GM19043 (cell line): ENCODE results near the gene ZKSCAN5.

Experiments
- ATAC-seq: cut with Tn5 transposase; IDR thresholded peaks from one replicate; pipeline ENCODE4 v1.9.1; 2021; ENCODE audit warnings: low read depth; ENCODE audit not compliant: unreplicated experiment

ZKSCAN5 gene

DNA sequence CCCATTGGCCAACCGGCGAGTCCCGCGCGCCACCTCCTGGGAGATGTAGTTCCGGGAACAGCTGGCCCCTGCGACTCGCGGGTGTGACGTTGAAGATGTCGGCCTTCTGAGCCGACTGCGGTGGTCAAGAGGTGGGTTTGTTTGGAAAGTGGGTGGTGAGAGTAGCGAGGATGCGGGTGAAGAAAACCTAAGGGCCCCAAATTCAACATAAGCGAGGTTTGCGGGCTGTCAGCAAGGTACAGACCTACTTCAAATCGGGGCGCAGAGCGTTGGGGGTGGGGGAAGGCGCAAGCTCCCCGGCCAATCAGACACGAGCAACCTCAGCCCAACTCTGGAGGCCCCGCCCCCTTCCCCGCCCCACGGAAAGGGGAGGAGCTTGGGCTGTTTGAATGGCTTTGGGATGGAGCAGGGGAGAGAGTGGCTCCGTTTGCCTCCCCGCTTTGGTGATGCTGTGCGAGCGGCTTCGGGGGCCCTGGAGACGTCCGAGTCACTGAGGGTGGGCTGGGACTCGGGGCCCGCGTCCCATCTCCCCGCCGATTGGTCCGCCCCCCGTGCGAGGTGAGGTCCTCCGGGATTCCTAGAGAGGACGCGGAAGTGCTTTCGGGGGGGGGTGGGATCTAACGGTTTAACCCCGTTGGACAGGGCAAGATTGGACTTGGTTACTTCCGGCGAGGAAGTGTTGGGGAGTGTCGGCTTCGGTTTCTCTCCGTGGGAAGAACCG lies at the start of gene ZKSCAN5:
ZKSCAN5 (plus strand) TSS at position 60 of the 721 bp plus-strand sequence. CDS start 1,383 bp downstream, outside the sequence.
- peak; percentile 74 for ATAC-seq

DNA sequence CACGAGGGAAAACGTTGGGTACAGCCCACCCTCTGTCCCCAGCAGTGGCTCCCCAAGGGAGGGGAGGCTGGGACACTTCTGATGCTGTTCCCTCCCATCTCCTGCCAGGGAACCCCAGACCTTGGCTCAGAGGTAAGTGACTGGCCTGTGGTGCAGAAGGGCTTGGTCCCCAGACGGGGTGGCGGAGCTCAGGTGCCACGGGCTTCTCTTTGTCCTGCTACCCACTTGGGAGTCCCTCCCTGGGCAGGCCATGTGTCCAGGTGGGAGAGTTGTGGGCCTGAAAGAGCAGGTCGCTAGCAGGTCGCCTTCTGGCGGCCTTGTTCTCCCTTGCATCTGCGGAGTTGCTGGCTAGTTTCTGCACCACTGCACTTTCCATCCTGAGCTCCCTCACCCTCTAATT lies 48.6 kb upstream of the ZKSCAN5 start:
- ATAC-seq = no peak

DNA sequence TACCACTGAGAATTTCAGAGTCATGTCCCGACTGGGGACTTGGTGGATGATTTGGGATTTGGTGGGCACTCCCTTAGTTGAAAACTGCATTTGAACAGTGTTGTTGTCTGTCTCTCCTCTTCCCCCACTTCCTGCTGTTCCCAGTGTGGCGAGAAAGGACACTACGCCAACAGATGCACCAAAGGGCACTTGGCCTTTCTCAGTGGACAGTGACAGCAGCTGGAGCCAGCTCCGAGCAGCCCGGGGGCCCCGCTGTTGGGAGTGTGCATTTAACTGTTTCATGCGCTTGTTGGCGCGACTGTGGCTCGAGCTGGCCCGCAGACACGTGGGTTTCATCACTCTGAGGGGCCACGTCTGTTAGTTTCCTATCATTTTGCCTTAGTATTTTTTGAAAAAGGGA lies 48.2 kb upstream of the ZKSCAN5 start:
- no peak for ATAC-seq

DNA sequence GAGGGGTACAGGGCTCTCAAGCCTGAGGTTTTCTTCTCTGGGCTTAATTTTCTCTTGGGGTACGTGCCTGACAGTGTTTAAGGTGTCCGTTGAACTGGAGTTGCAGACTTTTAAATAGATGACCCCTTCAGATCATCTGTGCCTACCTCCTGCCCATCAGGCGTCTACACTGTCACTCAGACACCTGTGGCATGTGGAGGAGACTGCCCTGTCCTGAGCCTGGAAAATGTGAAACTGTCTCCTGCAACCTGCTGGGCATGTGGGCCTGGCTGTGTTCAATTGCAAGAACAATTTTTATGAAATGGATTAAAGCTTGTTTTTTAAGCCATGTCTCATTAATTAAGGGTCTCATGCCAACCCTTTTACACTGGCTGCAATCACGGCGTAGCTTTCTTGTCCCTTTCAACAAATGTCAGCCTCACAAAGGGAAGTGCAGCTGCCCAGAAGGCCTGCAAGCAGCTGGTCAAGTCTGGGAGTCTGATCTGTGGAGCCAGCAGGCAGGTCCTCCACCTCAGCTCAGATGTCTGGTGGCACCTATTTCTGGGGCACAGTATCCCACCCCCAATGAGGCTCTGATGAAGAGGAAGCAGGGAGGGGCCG lies 47.3 kb upstream of the ZKSCAN5 start:
- no peak for ATAC-seq

DNA sequence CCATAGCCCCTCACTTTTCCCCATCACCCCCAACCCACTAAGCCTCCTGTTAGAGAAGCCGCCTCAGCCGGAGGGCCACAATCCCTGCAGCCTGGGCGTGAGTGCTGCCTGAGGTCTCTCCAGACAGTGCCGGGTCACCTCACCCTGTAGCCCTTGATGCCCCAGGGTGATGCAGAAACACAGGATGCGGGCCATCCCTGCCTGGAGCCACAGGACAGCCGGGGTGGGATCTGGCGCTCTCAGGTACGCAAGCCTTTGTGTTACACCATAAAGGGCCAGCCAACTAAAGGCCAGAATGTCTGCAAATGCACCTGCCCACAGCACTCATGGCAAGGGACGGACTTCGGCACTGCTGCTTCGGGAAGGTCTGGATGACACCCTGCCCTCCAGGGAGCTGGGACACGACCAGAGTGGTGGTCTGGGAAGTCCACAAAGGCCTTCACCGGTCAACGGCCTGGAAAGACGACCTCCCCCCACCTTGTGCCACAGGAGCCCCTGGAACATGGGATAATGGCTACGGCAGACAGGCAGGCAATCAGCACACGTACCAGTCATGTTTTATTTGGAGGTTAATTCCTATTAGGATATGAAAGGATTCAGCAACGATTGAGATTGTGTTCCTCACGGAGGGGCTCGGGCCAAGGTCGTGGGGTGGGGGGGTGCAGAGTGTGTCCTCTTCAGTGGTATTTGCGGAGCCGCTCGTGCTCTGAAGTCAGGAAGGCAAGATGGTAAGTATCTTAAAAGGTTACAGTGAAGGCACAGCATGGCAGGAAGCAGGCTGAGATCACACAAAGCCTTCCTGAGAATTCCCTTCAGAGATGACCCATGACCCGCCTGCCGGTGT lies 46.6 kb upstream of the ZKSCAN5 start:
- no peak for ATAC-seq

DNA sequence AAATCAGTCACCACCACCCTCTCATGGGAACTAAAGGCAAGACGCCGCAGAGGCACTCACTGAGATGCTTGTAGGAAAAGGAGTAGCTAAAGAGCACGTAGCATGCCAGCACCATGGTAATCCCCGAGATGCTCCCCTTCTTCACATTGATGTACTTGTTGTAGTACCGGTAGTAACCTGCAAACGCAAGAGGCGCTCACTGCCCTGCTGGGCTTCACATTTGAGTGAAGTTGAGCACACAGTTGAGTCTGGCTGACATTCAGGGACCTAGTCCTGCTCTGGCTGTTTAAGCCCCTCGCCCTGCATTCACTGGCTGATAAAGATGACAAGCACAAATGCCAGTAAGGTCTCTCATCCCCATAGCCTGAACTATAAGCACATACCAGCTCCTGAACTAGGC lies 45.4 kb upstream of the ZKSCAN5 start:
- ATAC-seq = no peak

DNA sequence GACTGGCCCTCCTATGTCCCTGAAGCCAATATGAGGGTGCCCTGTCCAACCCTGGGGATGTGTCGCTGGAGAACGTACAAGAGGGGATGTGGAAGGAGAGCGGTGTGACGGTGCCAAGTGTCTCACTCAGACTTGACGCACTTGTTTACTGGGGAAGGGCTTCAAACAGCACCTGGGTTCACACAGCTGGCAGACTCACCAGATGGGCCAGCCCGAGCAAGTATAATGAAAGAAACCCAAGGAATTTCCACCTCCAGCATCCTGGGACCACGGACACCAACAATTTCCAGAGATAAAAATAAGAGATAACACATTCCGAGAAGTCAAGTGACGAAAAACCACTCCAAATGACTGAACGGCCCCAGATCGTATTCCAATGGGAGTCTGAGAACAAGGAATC lies 43.8 kb upstream of the ZKSCAN5 start:
- no peak for ATAC-seq

DNA sequence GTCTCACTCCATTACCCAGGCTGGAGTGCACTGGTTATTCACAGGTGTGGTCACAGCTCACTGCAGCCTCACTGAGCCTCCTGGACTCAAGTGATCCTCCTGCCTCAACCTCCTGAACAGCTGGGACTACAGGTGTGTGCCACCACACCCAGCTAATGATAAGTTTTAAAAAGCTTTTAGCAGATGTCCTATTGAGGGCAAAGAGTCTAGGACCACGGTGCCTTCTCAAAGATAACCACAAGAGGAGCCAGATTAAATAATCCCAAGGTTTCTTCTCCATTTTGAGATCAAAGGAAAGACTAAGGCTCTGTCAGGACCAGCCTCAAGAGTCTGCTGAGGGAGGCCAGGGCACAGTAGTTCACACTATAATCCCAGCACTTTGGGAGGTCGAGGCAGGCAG lies 43.2 kb upstream of the ZKSCAN5 start:
- ATAC-seq = no peak

DNA sequence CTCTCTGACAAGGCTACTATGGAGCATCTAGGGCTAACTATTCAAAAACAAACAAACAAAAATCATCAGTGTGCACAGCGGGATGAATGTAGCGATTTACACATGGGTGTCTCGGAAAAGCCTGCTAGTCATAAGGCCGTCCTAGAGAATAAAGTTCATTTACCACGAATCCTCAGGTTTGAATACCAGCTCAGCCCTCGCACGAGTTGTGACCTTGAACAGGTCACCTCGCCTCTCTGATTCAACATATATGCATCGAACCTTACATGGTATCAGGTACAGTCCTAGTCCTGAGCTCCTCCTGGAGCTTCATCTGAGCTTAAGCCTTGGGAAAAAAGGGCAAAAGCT lies 39.1 kb upstream of the ZKSCAN5 start:
- ATAC-seq = no peak

DNA sequence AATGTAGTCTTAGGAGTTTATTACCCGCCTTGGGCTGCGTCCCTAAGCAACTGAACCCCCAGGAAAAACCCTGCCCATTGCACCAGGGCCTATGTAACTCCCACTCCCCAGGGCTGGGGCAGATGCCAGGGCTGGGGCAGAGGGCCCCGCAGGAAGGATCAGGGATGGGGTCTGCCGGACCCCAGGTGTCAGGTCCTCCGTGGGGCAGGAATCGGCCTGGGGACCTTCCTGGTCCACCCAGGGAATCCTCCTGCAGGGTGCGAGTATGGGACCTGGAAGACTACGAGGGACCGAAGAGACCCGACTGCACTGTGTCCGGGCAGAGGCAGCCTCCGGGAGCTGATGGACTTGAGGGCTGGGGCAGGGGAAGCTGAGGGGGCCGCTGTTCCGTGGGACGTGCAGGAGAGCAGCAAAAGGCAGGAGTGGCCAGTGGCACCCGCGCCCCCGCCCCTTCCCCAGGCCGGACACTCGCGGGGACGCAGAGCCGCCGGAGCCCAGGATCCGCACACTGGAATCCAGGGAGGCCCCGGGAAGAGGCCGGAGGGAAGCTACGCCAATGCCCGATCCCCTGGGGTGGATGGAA lies 36.0 kb upstream of the ZKSCAN5 start:
- ATAC-seq = no peak

DNA sequence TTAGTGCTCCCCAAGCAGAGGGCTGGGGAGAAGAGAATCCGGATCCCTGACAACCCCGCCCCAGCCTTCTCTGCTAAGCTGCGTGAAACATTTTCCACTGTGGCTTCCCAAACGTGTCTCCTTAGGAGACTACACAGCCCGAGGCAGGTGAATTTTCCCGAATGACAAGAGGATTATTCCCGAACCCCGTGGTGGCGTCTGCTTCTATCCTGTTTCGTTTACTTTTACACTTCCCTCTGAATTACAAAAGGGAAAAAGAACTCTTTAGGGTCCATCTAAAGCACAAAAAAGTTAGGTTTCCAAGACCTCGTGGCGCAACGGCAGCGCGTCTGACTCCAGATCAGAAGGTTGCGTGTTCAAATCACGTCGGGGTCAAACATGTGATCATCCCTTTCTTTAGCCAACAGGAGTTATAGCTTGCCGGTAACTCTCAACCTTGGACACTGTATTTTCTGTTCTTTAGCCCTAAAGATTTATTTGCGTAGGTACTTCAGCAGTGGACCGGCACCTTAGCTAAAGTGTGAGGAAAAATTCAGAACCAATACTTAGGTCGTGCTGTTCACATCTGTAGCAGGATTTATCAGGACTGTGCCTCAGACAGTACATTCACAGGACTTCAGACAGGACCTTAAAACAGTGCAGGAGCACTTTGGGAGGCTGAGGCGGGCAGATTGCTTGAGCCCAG lies 34.9 kb upstream of the ZKSCAN5 start:
- no peak for ATAC-seq

DNA sequence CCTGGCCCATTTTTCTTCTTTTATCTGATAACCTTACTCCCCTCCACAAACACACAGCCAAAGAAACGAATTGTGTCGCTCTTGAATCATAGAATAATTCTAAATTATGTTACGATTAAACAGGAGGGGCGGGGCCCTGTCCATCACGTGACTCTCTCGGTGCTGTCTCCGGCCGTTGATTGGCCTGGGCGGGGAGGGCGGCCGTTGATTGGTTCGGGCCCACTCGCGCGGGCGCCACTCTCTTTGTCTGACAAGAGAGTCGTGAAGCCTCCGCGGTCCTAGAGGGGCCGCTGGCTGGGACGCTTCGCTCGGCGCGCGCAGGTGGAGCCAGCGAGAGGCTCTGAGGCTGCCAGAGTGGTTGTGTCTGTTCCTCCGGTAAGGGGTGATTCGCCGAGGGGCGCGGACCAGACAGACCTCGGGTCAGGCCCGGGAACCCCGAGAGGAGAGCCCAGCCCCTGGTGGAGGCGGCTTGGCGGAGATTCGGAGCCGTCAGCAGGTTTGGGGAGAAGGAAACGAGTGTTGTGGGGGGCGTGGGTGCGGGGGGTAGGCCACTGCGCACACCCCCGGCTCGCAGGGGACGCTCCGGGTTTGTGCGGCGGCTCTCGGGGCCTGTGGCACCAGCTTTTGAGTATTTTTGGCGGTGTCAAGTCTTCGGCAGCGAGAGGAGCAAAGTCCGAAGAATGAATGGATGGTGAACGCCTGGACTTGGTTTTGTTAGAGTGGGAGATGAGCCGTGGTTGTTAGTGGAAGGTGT lies 31.7 kb upstream of the ZKSCAN5 start, which contains the start of gene ZNF789:
ZNF789 (plus strand) TSS at position 330 of the 754 bp plus-strand sequence. CDS start 3,567 bp downstream, outside the sequence.
- ATAC-seq = peak; percentile 92

DNA sequence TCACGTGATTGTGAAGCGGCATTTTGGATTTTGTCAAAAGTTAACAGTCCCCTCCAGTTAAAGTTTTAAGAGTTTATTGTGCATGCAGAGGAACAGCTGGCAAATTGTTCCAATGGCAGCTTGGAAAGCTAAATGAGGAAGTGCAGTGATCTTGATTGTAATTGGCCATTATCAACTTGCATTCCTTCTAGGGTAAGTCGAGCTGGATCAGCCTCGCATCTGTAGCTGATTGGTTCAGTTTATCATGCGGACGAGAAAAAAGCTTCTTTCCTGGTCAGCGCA lies 31.2 kb upstream of the ZKSCAN5 start:
- no peak for ATAC-seq

DNA sequence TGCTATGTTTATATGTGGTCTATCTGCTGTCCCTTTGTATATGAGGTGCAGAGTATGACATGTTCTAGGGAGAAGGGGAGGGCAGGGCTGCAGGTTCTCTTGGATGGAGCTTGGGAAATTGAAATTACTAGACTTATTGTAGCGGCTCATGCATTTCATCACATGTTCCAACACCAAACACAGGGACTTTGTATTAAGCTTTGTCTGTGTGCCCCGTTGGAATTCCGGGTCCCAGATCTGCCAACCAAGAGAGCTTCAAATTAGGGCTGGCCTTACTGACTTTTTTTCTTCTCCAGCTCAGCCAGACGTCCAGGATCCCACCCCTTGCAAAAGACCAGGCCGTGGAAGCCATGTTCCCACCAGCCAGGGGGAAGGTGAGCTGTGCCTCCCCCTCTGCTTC lies 28.4 kb upstream of the ZKSCAN5 start:
- no peak for ATAC-seq

DNA sequence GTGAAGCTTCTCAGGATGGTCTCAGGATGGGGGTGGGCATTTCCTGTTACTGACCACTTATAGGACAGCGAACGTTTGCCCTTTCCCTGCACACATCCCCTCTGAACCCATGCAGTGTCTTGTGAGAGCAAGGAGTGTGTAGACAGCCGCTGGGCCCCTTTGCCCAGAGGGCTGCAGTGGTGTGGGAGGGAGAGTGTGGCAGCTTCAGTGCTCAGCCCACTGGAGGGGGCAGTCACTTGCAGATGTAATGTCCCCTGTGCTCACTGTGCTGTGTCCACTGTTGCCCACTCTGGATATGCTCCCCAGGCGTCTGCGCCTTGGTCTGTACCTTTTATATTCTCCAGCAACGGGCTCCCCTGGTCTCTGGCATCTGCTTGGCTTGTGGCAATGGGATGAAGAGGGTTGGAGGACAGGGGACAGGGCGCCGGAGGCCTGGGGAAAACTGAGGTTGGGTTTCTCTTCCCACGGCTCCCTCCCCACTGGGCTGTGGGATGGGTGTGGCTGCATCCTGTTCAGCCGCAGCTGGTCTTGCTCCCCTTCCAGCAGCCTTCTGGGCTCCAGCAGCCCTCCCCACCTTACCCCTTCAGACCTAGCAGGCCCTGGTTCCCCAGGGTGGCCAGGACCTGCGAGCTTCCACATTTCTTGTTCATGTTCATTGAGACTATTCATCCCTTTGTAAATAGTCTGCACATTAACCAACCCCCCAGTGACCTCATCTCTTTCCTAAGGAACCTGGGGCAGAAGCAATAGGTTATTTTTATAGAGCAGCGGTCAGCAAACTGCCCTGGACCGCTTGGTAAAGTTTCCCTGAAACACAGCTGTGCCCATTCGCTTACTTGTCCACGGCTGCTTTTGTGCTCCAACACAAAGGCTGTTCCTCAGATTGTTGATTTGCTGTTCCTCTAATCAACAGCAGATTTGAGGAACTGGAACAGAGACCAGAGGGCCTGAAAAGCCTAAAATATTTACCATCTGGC lies 25.7 kb upstream of the ZKSCAN5 start:
- no peak for ATAC-seq

DNA sequence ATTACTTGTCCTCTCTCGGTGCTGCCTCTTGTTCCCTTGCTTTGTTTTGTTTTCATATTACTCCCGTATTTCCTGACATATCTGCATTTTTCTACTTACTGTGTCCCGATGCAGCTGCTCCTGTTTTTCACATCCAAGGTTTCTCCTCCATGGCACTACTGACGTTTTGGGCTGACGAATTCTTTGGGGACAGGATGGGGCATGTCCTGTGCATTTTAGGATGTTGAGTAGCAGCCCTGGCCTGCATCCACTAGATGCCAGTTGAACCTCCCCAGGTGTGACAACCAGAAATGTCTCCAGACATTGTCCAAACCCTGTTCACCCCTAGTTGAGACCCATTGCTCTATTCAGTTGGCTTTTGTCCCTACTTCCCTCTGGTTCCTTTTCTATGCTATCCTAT lies 19.4 kb upstream of the ZKSCAN5 start:
- ATAC-seq = no peak

DNA sequence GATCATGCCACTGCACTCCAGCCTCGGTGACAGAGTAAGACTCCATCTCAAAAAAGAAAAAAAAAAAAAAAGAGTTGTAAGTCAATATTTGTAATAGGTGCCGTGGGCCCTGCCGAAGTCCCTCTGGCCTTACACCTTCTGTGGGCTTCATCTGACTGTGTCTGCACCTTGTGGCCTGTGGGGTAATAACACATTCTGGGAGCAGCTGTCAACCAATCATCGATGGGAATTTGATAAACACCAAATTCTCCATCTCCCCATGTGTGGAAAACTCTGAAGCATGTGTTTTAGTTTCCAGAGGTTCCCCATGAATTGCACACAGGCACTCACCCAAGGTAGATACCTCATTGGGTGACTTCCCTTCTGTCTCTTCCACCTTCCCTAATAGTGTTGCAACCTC lies 15.2 kb upstream of the ZKSCAN5 start:
- ATAC-seq = no peak

DNA sequence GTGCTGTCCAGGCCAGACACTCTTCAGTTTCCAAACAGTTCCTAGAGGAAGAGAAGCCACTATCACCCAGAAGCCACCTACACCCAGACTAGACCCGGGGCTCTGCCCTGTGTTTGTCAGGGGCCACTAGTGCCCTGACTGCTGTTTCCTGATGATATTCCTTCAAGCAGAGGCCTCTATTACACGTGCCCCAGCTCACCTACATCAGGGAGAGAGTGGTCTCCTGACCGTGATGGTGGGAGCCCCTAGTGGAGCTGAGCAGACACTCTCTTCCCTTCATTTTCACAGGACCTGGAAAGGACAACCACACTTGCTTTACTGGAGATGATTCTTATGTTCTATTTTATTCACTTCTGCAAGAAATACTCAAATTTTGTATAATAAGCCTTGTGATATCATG lies 13.6 kb upstream of the ZKSCAN5 start:
- ATAC-seq = no peak

DNA sequence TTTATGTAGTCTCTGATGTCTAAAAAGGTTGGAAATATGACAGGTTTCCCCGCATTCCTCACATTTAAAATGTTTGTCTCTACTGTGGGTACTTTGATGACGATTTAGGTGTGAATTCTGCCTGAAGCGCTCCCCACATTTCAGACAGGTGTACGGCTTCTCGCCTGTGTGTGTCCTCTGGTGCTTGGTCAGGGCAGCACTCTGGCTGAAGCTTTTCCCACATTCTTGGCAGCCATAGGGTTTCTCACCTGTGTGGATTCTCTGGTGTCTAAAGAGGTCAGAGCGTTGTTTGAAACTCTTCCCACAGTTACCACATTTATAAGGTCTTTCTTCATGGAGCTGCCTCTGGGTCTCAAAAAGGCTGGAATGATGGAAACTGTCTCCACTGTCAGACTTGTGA lies 10.6 kb upstream of the ZKSCAN5 start:
- no peak for ATAC-seq
